C1 segment of cervical spinal cord (tissue), 14 donors: ENCODE measurements around the gene SLC15A1.
"Not testable (repeated sequence)": the region's sequence is repeated elsewhere in the genome, so short reads cannot be mapped to it uniquely, and the experiment has no call there.

Experiments
- DNase-seq, 14 donors: peaks; one replicate each; lab custom pipeline; 2025; lab: John Stamatoyannopoulos, UW

The SLC15A1 gene

DNA sequence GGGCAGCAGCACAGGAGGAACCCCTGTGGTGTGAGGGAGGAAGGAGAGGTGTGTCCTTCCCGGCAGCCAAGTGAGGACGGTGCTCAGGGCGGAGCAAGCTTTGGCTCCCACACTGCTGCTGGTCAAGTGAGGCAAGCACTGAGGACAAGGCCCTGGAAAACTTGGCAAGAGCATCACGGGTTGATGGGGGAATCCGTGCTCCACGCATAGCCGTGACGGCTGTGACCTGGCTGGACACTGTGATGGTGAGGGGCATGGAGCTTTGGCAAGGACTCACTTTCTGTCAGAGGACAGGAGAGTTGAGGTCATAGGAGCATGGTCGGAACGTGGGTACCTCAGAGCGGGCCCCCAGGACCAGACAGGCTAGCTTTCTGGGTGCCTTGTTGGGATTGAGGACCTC lies 29.0 kb upstream of the SLC15A1 start:
- no peak for DNase-seq

DNA sequence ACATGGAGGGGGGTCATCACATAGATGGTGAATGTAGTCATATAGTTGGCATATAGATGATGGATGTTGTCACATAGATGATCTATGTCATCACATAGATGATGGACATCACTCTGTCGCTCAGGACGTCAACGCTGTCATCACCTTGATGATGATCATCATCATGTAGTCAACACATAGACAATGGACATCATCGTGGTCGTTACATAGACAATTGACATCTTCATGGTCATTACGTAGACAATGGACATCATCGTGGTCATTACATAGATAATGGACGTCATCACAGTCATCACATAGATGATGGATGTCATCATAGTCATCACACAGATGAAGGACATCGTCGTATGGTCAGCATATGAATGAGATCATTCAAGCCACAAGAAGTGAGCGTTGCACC lies 28.6 kb upstream of the SLC15A1 start:
- DNase-seq, result no peak

DNA sequence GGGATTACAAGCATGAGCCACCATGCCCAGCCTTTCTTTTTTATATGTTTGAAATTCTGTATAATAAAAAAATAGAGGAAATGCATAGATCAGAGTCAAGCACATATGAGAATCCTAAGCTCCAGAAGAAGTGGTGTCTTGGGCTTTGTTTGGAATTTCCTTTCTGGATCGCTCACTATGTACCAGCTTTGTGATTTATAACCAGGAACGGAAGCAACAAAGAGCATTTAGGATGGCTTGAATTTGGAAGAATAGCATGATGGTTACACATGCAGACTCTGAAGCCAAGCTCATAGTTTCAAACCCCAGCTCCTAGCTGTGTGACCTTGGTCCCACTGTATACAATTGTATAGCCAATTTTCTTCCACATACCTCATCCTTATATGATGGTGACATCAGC lies 28.0 kb upstream of the SLC15A1 start:
- DNase-seq, result no peak

DNA sequence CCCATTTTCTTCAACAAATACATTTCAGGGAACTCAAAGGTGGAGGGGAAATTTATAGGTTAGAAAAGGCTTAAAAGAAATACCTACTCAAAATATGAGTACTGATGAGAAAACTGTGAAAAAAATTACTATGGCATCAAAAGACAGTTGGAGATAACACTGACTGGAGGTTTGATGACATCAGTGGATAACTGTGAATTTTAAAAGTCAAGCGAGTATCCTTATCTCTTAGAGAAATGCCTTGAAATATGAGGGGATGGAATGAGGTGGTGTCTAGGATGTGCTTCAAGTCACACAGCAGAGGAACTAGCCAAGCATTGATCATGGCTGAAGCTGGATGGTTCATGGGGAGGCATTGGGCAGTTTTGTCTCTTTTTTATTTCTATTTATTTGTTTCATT lies 27.2 kb upstream of the SLC15A1 start:
- DNase-seq, result no peak

DNA sequence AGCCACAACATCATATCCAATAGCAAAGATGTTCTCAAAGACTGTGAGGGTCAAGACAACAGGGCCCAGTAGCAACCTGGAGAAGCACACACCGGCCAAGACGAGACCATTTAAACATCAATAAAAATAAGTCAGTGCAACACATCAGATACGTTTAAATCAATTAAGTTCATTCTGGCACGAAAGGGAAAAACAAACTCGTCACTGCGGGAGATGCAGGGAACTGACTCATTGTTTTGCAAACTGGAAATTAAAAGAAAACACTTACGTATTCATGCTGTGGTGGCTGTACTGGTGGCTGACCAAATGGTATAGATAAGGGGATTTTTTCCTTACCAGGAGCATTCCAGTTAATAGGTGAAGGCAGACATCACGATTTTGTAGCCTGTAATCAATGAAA lies 26.3 kb upstream of the SLC15A1 start:
- DNase-seq, result no peak

DNA sequence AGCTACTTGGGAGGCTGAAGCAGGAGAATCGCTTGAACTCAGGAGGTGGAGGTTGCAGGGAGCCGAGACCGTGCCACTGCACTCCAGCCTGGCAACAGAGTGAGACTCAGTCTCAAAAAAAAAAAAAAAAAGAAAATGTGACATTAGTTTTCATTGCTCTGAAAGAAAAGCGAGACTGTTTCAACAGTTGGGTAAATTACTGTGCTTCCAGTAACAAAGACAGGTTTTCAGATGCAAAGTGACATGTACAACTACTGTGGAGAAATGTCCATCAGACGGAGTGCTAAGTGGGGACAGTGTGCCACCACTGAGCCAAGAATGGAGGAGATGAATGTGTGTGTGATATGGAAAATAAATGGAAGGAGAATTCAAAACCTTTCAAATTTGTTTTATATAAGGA lies 24.2 kb upstream of the SLC15A1 start:
- no peak for DNase-seq

DNA sequence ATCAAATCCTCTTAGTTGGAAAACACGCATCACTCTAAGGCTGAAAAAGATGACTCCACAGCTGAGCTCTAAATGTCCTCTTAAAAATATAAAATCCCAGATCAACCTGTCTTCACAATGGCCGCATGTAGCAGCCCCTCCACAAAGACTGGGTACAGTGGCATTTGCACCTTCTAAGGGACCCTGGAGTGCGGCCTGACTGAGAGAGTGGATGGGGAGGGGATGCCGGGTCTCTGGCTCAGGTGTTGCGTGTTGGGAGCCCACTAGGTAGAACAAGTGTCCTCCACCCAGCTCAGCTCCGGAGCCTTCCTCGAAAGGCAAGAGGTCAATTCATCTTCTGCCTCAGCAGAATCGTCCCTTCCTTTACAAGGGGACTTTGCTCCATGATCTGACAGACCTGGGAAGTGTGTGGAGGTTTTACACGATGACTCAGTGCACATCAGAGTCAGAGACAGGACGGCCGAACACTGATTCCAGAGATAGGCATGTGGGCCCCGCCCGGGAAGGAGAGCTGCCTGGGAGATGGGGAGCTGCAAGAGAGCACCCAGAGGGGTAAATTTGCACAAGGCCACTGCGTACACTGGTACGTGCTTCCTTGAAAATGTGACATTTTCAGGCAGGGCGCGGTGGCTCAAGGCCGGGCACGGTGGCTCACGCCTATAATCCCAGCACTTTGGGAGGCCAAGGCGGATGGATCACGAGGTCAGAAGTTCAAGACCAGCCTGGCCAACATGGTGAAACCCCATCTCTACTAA lies 23.5 kb upstream of the SLC15A1 start:
- no peak for DNase-seq

DNA sequence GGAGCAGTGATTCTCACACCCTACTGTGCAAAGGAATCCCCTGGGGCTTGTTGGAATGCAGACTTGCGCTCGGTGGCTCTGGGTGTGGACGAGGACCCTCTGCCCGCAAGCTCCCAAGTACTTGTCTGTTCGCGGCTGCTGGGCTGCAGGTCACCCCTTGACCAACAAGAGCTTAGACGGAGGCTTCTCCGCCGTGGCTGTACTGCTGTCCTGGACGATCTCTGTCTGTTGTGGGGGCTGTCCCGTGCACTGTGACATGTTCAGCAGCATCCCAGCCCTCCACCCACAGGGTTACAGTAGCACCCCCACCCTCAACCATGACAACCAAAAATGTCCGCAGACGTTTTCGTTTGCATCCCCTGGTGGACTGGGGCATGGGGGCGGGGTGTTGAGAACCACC lies 22.9 kb upstream of the SLC15A1 start:
- no peak for DNase-seq

DNA sequence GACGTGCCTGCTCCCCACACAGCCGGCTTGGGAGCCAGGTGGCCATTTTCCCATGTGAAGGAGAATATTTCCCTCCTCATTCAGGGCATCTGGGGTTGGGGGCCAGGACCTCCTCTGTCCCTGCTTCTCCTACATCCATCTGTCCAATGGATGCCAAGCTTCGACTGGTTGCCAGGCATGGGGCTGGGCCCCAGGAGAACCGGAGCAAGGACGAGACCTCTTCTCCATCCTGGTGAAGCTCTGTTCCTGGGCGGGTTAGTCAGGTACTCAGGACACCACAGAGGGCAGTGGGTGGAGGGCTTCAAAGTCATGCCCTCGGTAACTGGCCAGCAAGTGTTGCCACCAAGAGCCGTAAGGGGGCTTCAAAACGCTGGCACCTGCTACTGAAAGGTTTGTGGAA lies 22.3 kb upstream of the SLC15A1 start:
- no peak for DNase-seq

DNA sequence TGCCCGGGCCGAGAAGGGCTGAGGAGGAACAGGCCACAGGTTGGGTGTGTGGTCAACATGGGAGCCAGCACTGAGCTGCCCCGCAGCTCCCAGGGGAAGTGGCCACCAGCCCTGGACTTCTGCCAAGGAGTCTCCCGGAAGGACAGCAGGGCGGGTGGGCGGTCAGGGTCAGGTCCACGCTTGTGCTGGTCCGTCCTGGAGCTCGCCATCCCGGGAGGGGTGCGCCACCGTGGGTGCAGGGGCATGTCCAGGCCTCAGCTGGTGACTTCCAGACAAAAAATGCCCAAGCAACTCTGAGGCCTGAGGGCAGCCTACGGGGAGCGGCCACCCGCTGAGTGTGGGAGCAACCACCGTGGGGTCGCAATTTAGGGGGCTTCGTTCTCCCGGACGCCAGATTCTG lies 21.4 kb upstream of the SLC15A1 start:
- no peak for DNase-seq

DNA sequence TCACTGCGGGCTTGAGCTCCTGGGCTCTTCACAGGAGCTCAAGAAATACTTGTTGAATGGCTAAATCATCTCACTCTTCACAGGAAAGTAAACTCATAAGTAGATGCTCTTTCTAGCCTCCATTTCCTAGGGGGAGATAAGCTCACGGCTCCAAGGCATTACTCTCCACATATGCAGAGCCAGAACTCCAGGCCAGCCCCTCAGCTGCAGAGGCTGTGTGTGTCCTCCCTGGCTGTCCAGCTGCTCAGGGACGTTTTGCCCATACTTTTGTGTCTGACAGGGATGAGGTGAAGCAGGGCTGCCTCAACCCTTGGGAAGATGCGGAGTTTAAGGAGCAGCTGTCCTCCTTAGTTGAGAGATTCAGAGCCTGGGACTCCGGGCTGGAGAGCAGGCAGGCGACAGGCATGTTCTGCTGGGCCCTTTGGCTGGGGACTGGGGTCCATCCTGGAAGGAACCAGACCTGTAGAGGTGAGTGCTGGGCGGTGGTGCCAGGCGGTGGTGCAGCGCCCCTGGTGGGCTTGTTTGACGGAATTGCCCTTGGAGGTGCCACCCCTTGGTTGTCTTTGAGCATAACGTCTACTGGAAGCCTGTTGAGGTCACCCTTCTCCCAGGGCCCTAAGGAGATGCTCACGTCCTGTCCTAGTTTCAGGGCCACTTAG lies 20.5 kb upstream of the SLC15A1 start:
- DNase-seq, result no peak

DNA sequence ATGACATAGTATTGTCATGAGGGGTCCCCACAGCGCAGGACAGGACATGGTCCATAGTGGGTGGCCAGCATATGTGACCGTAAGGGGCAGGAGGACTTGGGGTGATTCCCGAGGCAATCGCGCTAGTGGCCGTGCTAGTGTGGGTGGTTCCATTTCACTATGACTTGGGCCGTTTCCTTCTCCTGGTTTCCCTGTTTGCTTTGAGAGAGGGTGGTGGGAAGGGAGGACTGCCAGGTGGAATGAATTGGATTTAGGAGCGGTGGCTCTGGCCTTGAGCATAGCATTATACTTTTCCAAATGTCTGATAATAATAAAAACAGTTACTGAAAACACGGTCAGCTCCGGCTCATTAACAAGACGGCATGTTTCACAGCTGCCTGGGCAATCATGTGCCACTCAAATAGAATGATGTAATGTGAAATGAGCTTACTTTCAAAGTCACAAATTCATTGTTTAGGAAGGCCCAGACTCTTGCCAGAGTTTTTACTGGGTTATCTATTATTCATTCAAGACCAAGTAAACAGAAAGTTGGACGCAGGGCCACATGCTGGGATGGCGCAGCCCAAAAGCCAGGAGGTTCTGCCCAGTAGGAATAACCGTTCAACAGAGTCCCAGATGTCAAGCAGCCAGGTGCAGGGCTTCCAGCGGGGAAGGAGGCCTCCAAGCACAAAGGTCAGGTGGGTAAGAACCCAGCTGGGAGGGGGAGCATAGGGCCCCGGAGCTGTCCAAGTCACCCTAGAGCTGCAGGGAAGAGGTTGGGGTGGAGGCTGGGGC lies 19.6 kb upstream of the SLC15A1 start:
- no peak for DNase-seq

DNA sequence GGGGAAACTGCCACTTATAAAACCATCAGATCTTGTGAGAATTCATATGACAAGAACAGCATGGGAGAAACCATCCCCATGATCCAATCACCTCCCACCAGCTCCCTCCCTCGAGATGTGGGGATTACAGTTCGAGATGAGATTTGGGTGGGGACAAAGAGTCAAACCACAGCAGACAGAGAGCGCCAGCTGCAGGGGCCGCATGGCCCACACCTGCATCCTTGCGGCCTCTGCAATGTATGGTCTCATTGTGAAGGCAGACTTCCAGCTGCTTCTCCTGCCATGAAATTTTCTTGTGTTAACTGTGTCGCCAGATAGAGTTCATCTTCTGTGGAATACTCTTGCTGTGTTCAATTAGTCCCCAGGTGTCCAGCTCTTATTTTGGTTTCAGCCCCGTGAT lies 17.3 kb upstream of the SLC15A1 start:
- DNase-seq, result no peak

DNA sequence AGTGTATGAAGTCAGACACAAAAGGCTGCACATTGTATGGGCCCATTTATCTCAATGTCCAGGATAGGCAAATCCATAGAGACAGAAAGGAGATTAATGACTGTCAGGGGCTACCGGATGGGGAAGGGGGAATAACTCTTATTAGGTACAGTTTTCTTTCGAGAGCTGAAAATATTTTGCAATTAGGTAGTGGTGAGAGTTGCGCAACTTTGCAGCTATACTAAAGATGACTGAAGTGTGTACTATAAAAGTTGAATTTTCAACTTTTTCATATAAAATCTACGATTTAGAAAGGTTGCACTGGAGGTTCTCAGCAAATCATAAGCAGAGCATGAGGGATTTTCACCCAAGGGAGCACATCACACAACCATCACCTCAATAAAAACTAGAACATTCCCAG lies 16.1 kb upstream of the SLC15A1 start:
- no peak for DNase-seq

DNA sequence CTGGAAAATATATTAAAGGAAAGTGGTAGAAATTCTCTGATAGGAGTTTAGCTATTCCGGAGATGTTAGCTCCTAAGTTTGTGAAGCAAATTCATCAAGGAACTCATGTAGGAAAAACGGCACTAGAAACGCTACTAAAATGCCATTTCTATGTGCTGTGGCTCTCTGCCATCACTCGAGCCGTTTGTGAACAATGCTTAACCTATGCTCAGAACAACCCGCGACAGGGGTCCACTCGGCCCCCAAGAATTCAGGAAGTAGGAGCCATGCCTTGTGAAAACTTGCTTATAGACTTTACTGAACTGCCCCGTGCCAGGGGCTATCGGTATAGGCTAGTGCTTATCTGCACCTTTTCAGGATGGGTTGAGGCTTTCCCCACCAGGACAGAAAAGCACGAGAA lies 14.2 kb upstream of the SLC15A1 start:
- DNase-seq, result no peak

DNA sequence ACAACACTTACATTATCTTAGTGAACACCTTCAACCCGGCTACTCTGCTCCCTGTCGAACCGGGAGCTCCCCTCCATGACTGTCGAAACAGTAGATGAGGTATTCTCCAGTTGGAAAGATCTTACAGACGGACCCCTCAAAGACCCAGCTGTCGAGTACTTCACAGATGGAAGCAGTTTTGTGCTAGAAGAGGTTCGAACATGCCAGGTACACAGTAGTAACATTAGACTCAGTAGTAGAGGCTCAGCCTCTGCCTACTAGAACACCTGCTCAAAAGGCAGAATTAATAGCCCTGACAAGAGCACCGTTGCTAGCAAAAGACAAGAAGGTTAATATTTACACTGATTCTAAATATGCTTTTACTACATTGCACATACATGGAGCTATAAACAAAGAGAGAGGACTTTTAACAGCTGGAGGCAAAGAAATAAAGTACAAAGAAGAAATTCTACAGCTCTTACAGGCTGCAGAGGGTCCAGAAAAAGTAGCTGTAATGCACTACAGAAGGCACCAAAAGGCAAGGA lies 13.6 kb upstream of the SLC15A1 start:
- no peak for DNase-seq

DNA sequence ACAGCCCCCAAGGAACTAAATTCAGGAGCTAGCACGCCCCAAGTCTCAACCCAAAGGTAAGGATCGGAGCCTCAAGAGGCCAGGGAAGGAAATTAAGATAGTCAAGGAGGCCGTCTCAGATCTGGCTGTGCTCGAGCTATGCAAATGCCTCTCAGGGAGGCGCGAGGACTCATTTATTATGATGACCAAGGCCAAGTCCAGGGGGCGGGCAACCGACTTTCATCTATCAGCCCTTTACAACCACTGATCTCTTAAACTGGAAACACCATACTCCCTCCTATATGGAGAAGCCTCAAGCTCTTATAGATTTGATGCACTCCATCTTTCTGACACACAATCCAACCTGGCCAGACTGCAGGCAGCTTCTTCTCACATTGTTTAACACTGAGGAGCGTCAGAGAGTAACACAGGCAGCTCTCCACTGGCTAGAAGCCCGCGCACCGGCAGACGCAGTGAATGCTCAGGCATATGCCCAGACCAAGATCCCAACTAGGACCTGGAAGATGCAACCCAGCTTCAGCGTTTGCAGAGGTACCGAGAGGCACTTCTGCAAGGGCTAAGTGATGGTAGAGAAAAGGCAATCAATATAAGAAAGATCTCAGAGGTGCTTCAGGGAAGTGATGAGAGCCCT lies 9.6 kb upstream of the SLC15A1 start:
- DNase-seq, result no peak

DNA sequence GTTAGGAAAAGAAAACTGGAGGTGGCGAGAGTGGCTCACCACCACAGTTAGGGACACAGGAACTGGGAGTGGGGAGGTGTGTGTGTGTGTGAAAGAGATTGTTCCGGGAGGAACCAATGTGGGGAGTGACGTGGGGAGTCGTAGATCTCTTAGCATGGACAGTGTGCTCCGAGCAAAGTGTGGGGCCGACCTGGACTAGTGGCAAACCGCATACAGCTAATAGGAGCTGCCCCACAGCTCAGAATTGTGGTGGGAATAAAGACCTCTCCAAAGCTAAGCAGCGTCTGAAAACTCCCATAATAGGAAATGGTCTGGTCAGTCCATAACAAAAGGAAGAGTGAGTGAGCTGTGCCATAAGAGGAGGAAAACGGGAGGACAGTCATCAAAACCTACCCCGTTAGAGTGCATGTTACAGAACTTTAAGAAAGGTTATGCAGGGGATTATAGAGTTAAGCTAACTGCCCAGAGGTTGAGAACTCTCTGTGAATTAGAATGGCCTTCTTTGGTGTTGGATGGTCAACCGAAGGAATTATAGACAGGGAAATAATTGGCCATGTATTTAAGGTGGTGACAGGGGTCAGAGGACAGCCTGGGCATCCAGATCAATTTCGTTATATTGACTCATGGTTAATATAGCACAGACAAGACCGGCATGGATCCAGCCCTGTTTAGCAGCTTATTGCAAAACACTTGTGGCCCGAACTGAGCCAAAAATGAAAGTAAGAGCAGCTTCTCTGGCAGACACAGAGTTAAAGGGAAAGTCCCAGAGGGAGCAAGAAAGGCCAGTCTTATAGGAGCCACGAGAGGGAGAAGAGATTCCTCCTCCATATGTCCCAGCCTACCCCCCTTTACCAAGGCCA lies 8.9 kb upstream of the SLC15A1 start:
- DNase-seq, result no peak

DNA sequence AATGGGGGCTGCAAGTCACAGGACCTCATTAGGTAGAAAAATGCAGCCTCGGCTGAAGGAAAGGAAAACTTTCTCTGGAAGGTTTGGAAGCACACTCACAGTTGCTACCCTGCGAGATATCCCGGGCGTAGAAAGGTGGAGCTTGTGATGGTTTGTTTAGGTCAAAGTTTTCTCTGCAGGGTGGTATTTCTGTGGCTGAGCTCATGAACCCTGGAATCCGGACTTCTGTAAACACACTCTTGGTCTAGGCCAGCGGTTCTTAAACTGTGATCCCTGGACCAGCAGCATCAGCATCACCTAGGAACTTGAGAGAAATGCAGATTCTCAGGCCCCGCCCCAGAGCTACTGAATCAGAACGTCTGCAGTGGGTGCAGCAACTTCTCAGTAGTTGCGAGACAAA lies 3.3 kb upstream of the SLC15A1 start:
- DNase-seq, result no peak

DNA sequence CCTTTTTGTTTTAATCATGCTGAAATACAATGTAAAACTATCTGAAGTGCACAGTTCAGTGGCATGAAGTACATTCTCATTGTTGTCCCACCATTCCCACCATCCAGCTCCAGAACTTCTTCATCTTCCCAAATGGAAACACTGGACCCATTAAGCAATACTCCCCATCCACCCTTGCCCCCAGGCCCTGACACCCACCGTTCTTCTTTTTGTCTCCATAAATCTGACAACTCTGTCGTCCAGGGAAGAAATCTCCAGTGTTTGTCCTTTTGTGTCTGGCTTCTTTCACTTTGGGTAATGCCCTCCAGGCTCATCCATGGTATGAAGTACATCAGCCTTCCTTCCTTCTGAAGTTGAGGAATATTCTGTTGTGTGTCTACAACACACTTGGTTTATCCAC lies 2.6 kb upstream of the SLC15A1 start:
- no peak for DNase-seq

DNA sequence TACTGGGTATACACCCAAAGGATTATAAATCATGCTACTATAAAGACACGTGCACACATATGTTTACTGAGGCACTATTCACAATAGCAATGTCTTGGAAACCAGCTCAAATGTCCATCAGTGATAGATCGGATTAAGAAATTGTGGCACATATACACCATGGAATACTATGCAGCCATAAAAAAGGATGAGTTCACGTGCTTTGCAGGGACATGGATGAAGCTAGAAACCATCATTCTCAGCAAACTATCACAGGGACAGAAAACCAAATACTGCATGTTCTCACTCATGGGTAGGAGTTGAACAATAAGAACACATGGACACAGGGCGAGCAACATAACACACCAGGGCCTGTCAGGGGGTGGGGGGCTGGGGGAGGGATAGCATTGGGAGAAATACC lies 2.0 kb upstream of the SLC15A1 start:
- DNase-seq, result not testable (repeated sequence)
